GM23338 (cell line): Measurements from ENCODE around the gene NHS. TPM values are rescaled to one million over a fixed set of nuclear protein-coding genes. Genes with fewer than 3 reads are reported as not detected.

Source experiments
- ATAC-seq: fragments of 200-7000 bp; cut with Tn5 transposase; 3 replicates; pipeline ENCODE4 v1.9.1; 2020
- DNase-seq: peaks from one replicate; pipeline ENCODE4 v3.0.0-alpha.2; 2015; ENCODE audit warnings: low spot score
- H2AFZ ChIP-seq: fragments of 200-600 bp; sonication (generic); 2 replicates; pipeline ENCODE4 v1.8.0; 2016; ENCODE audit warnings: antibody characterized with exemption, mild to moderate bottlenecking, moderate library complexity
- H3F3A ChIP-seq: fragments of 200-600 bp; sonication (generic); replicated peaks from 2 replicates; pipeline ENCODE4 v1.8.0; 2017; ENCODE audit warnings: antibody characterized with exemption, mixed run types, low read depth
- H3K27ac ChIP-seq: fragments of 200-600 bp; sonication (generic); 2 replicates; pipeline ENCODE4 v1.6.1; 2016; ENCODE audit warnings: low read depth
- H3K27me3 ChIP-seq: fragments of 200-600 bp; sonication (generic); 2 replicates; pipeline ENCODE4 v1.8.0; 2016; ENCODE audit warnings: mild to moderate bottlenecking, mixed run types, moderate library complexity; ENCODE audit not compliant: insufficient read depth
- H3K36me3 ChIP-seq: fragments of 200-600 bp; sonication (generic); 2 replicates; pipeline ENCODE4 v1.8.0; 2016; ENCODE audit warnings: mild to moderate bottlenecking; ENCODE audit not compliant: insufficient read depth
- H3K4me1 ChIP-seq: fragments of 200-600 bp; sonication (generic); 2 replicates; pipeline ENCODE4 v1.8.0; 2016; ENCODE audit warnings: mild to moderate bottlenecking, moderate library complexity; ENCODE audit not compliant: insufficient read depth
- H3K4me2 ChIP-seq: fragments of 200-600 bp; sonication (generic); 2 replicates; pipeline ENCODE4 v1.7.1; 2017; ENCODE audit warnings: mixed run types
- H3K4me3 ChIP-seq: fragments of 200-600 bp; sonication (generic); 2 replicates; pipeline ENCODE4 v1.6.1; 2016; ENCODE audit warnings: mixed run types
- H3K79me2 ChIP-seq: fragments of 200-600 bp; sonication (generic); replicated peaks from 2 replicates; pipeline ENCODE4 v1.8.0; 2017; ENCODE audit warnings: mild to moderate bottlenecking; ENCODE audit not compliant: insufficient read depth
- H3K9me2 ChIP-seq: fragments of 200-600 bp; sonication (generic); 2 replicates; pipeline ENCODE4 v1.8.0; 2017; ENCODE audit not compliant: insufficient read depth
- H4K20me1 ChIP-seq: fragments of 200-600 bp; sonication (generic); replicated peaks from 2 replicates; pipeline ENCODE4 v1.8.0; 2017; ENCODE audit warnings: mild to moderate bottlenecking; ENCODE audit not compliant: insufficient read depth
- H3K27ac Mint-ChIP-seq: 2 replicates; pipeline ENCODE4 v1.8.0; 2020; ENCODE audit warnings: inconsistent platforms, mild to moderate bottlenecking, moderate library complexity, mixed read lengths
- H3K27me3 Mint-ChIP-seq: 3 replicates; pipeline ENCODE4 v1.8.0; 2022; ENCODE audit warnings: low read depth, mild to moderate bottlenecking, moderate library complexity, mixed read lengths, inconsistent platforms; ENCODE audit not compliant: insufficient read depth, poor library complexity
- H3K36me3 Mint-ChIP-seq: 3 replicates; pipeline ENCODE4 v1.8.0; 2021; ENCODE audit warnings: low read depth, mild to moderate bottlenecking, inconsistent platforms, moderate library complexity, mixed read lengths
- H3K4me1 Mint-ChIP-seq: 3 replicates; pipeline ENCODE4 v1.8.0; 2020; ENCODE audit warnings: mild to moderate bottlenecking, inconsistent platforms, mixed read lengths
- H3K4me3 Mint-ChIP-seq: 3 replicates; pipeline ENCODE4 v1.8.0; 2021; ENCODE audit warnings: moderate library complexity, mild to moderate bottlenecking, inconsistent platforms, mixed read lengths
- H3K9me3 Mint-ChIP-seq: 3 replicates; pipeline ENCODE4 v1.8.0; 2020; ENCODE audit warnings: moderate library complexity, mild to moderate bottlenecking, inconsistent platforms, mixed read lengths
- CREB1 ChIP-seq: fragments of 250-450 bp; sonication (Bioruptor Pico); IDR thresholded peaks from 2 replicates; pipeline ENCODE4 v1.5.0; 2020; ENCODE audit warnings: low read depth, mild to moderate bottlenecking, moderate library complexity
- EZH2 ChIP-seq: fragments of 200-600 bp; sonication (generic); IDR thresholded peaks from one replicate; pipeline ENCODE4 v1.8.0; 2017; ENCODE audit warnings: antibody characterized with exemption, mild to moderate bottlenecking, low read depth; ENCODE audit not compliant: unreplicated experiment
- EZH2phosphoT487 ChIP-seq: fragments of 200-600 bp; sonication (generic); IDR thresholded peaks from one replicate; pipeline ENCODE4 v1.8.1; 2018; ENCODE audit warnings: antibody characterized with exemption; ENCODE audit not compliant: unreplicated experiment
- JUNB ChIP-seq: IDR thresholded peaks from one replicate; pipeline ENCODE4 v1.6.1; 2016; ENCODE audit warnings: antibody characterized with exemption; ENCODE audit not compliant: unreplicated experiment
- NANOG ChIP-seq: IDR thresholded peaks from 2 replicates; pipeline ENCODE4 v1.6.1; 2016; ENCODE audit warnings: antibody characterized with exemption, borderline replicate concordance
- POLR2AphosphoS5 ChIP-seq: IDR thresholded peaks from 2 replicates; pipeline ENCODE4 v1.6.1; 2016; ENCODE audit warnings: antibody characterized with exemption, low read depth
- STAT1 ChIP-seq: IDR thresholded peaks from one replicate; pipeline ENCODE4 v1.6.1; 2016; ENCODE audit warnings: antibody characterized with exemption; ENCODE audit not compliant: unreplicated experiment
- ZNF114 ChIP-seq: fragments of 250-450 bp; sonication (Bioruptor Pico); IDR thresholded peaks from 2 replicates; pipeline ENCODE4 v1.5.0; 2020; ENCODE audit warnings: mild to moderate bottlenecking, moderate library complexity
- ZNF331 ChIP-seq: fragments of 250-450 bp; sonication (Bioruptor Pico); IDR thresholded peaks from 2 replicates; pipeline ENCODE4 v1.5.0; 2020; ENCODE audit warnings: low read depth, mild to moderate bottlenecking, moderate library complexity
- polyA plus RNA-seq: library from polyadenylated mRNA; unstranded; fragments of >200 nt; fragmentation: Nextera tagmentation; extraction: Ambion mirVana; gene quantifications from 2 replicates; pipeline ENCODE4 v1.2.1, GENCODE V29; 2016
- total RNA-seq: library from RNA; depleted of rRNA; stranded (reverse); fragments of >200 nt; shearing (Covaris generic); gene quantifications from 2 replicates; pipeline ENCODE4 v1.2.3, GENCODE V29; 2014
- TF ChIP-seq, protein P1 (sequence below): IDR thresholded peaks from 2 replicates; pipeline ENCODE4 v1.6.1; 2016; ENCODE audit warnings: antibody characterized with exemption
- TF ChIP-seq, protein P2 (sequence below): fragments of 250-450 bp; sonication (Bioruptor Pico); IDR thresholded peaks from 2 replicates; pipeline ENCODE4 v1.5.0; 2020; ENCODE audit warnings: mild to moderate bottlenecking, moderate library complexity
- TF ChIP-seq, protein P3 (sequence below): IDR thresholded peaks from one replicate; pipeline ENCODE4 v1.6.1; 2018; ENCODE audit warnings: antibody characterized with exemption; ENCODE audit not compliant: unreplicated experiment
- TF ChIP-seq, protein P4 (sequence below), 2 experiments: fragments of 200-600 bp in 1 of 2; sonication (generic) in 1 of 2; conservative IDR thresholded peaks; 2 replicates each; pipeline versions ENCODE4 v1.5.1 to v1.6.1; 2016 to 2017; ENCODE audit warnings: antibody characterized with exemption in 2 of 2, low read depth in 2 of 2, mild to moderate bottlenecking in 2 of 2, moderate library complexity in 1 of 2

NHS gene
- total and polyA plus RNA-seq, 2 experiments from 2014 or later: 1.8 to 8.2 TPM

DNA sequence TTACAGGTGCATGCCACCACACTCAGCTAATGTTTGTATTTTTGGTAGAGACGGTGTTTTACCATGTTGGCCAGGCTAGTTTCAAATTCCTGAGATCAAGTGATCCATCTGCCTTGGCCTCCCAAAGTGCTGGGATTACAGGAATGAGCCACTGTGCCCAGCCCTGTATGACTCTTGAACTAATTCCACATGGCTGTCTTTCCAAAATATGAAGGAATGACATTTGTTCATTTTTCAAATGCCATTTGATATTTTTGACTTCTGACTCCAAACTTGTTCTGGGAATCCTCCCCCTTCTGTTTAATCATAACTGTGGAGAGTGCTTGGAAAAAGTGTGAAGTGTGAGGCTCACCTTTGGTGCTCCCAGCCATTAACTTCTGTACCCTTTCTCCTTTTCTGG lies 119.2 kb downstream of the NHS start:
- Mint-ChIP-seq H3K36me3 (no peaks in the 10 kb centered on the region), H3K27me3 (no peaks in the 10 kb centered on the region), H3K4me1 (peaks cover 7% of the 10 kb centered on the region), H3K4me3 (no peak overlapping the region), H3K27ac (no peak overlapping the region), H3K9me3 (no peaks in the 10 kb centered on the region; the same call in 2 of the 3 replicates)
- Histone ChIP-seq H4K20me1 (no peaks in the 10 kb centered on the region), H3K9me2 (no peaks in the 10 kb centered on the region), H3K27ac (no peak overlapping the region), H3K4me2 (no peak overlapping the region), H3K4me3 (no peak overlapping the region), H3K36me3 (no peaks in the 10 kb centered on the region), H3F3A (no peaks in the 10 kb centered on the region), H3K27me3 (no peaks in the 10 kb centered on the region), H2AFZ (no peak overlapping the region), H3K4me1 (0 out of 2 replicates have a peak, but pooled peaks cover 1% of the 10 kb centered on the region), H3K79me2 (no peaks in the 10 kb centered on the region)
- no peak for ATAC-seq
- TF ChIP-seq NANOG (no peak), JUNB (no peak), EZH2phosphoT487 (no peak), ZNF331 (CRISPR knock-in tag) (no peak), STAT1 (no peak), CREB1 (no peak), EZH2 (no peak), ZNF114 (no peak), POLR2AphosphoS5 (no peak)
- TF ChIP-seq, protein P1, sequence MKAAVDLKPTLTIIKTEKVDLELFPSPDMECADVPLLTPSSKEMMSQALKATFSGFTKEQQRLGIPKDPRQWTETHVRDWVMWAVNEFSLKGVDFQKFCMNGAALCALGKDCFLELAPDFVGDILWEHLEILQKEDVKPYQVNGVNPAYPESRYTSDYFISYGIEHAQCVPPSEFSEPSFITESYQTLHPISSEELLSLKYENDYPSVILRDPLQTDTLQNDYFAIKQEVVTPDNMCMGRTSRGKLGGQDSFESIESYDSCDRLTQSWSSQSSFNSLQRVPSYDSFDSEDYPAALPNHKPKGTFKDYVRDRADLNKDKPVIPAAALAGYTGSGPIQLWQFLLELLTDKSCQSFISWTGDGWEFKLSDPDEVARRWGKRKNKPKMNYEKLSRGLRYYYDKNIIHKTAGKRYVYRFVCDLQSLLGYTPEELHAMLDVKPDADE: no peak
- TF ChIP-seq, protein P2, sequence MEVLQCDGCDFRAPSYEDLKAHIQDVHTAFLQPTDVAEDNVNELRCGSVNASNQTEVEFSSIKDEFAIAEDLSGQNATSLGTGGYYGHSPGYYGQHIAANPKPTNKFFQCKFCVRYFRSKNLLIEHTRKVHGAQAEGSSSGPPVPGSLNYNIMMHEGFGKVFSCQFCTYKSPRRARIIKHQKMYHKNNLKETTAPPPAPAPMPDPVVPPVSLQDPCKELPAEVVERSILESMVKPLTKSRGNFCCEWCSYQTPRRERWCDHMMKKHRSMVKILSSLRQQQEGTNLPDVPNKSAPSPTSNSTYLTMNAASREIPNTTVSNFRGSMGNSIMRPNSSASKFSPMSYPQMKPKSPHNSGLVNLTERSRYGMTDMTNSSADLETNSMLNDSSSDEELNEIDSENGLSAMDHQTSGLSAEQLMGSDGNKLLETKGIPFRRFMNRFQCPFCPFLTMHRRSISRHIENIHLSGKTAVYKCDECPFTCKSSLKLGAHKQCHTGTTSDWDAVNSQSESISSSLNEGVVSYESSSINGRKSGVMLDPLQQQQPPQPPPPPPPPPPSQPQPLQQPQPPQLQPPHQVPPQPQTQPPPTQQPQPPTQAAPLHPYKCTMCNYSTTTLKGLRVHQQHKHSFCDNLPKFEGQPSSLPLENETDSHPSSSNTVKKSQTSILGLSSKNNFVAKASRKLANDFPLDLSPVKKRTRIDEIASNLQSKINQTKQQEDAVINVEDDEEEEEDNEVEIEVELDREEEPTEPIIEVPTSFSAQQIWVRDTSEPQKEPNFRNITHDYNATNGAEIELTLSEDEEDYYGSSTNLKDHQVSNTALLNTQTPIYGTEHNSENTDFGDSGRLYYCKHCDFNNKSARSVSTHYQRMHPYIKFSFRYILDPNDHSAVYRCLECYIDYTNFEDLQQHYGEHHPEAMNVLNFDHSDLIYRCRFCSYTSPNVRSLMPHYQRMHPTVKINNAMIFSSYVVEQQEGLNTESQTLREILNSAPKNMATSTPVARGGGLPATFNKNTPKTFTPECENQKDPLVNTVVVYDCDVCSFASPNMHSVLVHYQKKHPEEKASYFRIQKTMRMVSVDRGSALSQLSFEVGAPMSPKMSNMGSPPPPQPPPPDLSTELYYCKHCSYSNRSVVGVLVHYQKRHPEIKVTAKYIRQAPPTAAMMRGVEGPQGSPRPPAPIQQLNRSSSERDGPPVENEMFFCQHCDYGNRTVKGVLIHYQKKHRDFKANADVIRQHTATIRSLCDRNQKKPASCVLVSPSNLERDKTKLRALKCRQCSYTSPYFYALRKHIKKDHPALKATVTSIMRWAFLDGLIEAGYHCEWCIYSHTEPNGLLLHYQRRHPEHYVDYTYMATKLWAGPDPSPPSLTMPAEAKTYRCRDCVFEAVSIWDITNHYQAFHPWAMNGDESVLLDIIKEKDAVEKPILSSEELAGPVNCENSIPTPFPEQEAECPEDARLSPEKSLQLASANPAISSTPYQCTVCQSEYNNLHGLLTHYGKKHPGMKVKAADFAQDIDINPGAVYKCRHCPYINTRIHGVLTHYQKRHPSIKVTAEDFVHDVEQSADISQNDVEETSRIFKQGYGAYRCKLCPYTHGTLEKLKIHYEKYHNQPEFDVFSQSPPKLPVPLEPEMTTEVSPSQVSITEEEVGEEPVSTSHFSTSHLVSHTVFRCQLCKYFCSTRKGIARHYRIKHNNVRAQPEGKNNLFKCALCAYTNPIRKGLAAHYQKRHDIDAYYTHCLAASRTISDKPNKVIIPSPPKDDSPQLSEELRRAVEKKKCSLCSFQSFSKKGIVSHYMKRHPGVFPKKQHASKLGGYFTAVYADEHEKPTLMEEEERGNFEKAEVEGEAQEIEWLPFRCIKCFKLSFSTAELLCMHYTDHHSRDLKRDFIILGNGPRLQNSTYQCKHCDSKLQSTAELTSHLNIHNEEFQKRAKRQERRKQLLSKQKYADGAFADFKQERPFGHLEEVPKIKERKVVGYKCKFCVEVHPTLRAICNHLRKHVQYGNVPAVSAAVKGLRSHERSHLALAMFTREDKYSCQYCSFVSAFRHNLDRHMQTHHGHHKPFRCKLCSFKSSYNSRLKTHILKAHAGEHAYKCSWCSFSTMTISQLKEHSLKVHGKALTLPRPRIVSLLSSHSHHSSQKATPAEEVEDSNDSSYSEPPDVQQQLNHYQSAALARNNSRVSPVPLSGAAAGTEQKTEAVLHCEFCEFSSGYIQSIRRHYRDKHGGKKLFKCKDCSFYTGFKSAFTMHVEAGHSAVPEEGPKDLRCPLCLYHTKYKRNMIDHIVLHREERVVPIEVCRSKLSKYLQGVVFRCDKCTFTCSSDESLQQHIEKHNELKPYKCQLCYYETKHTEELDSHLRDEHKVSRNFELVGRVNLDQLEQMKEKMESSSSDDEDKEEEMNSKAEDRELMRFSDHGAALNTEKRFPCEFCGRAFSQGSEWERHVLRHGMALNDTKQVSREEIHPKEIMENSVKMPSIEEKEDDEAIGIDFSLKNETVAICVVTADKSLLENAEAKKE: no peak
- TF ChIP-seq, protein P3, sequence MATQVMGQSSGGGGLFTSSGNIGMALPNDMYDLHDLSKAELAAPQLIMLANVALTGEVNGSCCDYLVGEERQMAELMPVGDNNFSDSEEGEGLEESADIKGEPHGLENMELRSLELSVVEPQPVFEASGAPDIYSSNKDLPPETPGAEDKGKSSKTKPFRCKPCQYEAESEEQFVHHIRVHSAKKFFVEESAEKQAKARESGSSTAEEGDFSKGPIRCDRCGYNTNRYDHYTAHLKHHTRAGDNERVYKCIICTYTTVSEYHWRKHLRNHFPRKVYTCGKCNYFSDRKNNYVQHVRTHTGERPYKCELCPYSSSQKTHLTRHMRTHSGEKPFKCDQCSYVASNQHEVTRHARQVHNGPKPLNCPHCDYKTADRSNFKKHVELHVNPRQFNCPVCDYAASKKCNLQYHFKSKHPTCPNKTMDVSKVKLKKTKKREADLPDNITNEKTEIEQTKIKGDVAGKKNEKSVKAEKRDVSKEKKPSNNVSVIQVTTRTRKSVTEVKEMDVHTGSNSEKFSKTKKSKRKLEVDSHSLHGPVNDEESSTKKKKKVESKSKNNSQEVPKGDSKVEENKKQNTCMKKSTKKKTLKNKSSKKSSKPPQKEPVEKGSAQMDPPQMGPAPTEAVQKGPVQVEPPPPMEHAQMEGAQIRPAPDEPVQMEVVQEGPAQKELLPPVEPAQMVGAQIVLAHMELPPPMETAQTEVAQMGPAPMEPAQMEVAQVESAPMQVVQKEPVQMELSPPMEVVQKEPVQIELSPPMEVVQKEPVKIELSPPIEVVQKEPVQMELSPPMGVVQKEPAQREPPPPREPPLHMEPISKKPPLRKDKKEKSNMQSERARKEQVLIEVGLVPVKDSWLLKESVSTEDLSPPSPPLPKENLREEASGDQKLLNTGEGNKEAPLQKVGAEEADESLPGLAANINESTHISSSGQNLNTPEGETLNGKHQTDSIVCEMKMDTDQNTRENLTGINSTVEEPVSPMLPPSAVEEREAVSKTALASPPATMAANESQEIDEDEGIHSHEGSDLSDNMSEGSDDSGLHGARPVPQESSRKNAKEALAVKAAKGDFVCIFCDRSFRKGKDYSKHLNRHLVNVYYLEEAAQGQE: no peak
- TF ChIP-seq, protein P4, sequence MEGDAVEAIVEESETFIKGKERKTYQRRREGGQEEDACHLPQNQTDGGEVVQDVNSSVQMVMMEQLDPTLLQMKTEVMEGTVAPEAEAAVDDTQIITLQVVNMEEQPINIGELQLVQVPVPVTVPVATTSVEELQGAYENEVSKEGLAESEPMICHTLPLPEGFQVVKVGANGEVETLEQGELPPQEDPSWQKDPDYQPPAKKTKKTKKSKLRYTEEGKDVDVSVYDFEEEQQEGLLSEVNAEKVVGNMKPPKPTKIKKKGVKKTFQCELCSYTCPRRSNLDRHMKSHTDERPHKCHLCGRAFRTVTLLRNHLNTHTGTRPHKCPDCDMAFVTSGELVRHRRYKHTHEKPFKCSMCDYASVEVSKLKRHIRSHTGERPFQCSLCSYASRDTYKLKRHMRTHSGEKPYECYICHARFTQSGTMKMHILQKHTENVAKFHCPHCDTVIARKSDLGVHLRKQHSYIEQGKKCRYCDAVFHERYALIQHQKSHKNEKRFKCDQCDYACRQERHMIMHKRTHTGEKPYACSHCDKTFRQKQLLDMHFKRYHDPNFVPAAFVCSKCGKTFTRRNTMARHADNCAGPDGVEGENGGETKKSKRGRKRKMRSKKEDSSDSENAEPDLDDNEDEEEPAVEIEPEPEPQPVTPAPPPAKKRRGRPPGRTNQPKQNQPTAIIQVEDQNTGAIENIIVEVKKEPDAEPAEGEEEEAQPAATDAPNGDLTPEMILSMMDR (conservative IDR thresholded peaks at IDR 0.05; ENCODE audit: low read depth in 2 of 2): no peak
- DNase-seq: no peak
